IPS-20b (cell line): ENCODE results near the gene PPP2CA.
A peak's percentile ranks its signal among the peaks of the same experiment; 100 is the strongest.
"Not testable (repeated sequence)": the region's sequence is repeated elsewhere in the genome, so short reads cannot be mapped to it uniquely, and the experiment has no call there.

Source experiments
- H3K27ac ChIP-seq: one replicate; pipeline ENCODE4 v1.5.1; 2013; ENCODE audit warnings: low read length
- H3K27me3 ChIP-seq: 2 replicates; pipeline ENCODE4 v1.6.1; 2013; ENCODE audit warnings: mild to moderate bottlenecking, low read length, inconsistent platforms; ENCODE audit not compliant: insufficient read depth
- H3K36me3 ChIP-seq: 2 replicates; pipeline ENCODE4 v1.6.1; 2013; ENCODE audit warnings: low read depth, mild to moderate bottlenecking, inconsistent platforms, low read length, moderate library complexity; ENCODE audit not compliant: insufficient read depth
- H3K4me1 ChIP-seq: 2 replicates; pipeline ENCODE4 v1.6.1; 2013; ENCODE audit warnings: mild to moderate bottlenecking, control low read depth, inconsistent platforms, low read length, moderate library complexity; ENCODE audit not compliant: insufficient read depth
- H3K4me3 ChIP-seq: 2 replicates; pipeline ENCODE4 v1.5.1; 2013; ENCODE audit warnings: mild to moderate bottlenecking, low read length, inconsistent platforms
- H3K9ac ChIP-seq: 2 replicates; pipeline ENCODE4 v1.6.1; 2013; ENCODE audit warnings: low read depth, mild to moderate bottlenecking, inconsistent platforms, low read length, moderate library complexity
- H3K9me3 ChIP-seq: 2 replicates; pipeline ENCODE4 v1.6.1; 2013; ENCODE audit warnings: mild to moderate bottlenecking, low read depth, low read length, inconsistent platforms; ENCODE audit not compliant: insufficient read depth

Gene PPP2CA

GRCh38 chr5:134225780-134226440, at the start of gene PPP2CA:
PPP2CA (minus strand) TSS chr5:134226073; CDS start chr5:134225861, 212 bp downstream.
- Histone ChIP-seq H3K4me3 (peak within 1 kb of the TSS; percentile 91), H3K4me1 (peaks cover 18% of the 10 kb centered on the region; the same call in 1 of the 2 replicates), H3K27ac (peak within 1 kb of the TSS; percentile 96), H3K27me3 (no peaks in the 10 kb centered on the region), H3K9me3 (no peaks in the 10 kb centered on the region), H3K36me3 (peaks cover 15% of the 10 kb centered on the region), H3K9ac (peak within 1 kb of the TSS; percentile 99)

- H3K4me1 ChIP-seq = 0 out of 2 replicates have a peak, but pooled peaks cover 5% of the 10 kb centered on the region
- no peaks in the 10 kb centered on the region for H3K9me3 ChIP-seq
- H3K4me3 ChIP-seq = no peak overlapping the region
- no peaks in the 10 kb centered on the region for H3K36me3 ChIP-seq
- no peak overlapping the region for H3K27ac ChIP-seq
- H3K9ac ChIP-seq = no peak overlapping the region
- H3K27me3 ChIP-seq = no peaks in the 10 kb centered on the region
Observed at GRCh38 chr5:134273642-134274395, 47.9 kb upstream of the PPP2CA start.

- Histone ChIP-seq H3K9ac (no peak overlapping the region), H3K4me3 (no peak overlapping the region), H3K27me3 (no peaks in the 10 kb centered on the region), H3K9me3 (no peaks in the 10 kb centered on the region), H3K36me3 (no peaks in the 10 kb centered on the region), H3K27ac (no peak overlapping the region), H3K4me1 (0 out of 2 replicates have a peak, but pooled peaks cover 5% of the 10 kb centered on the region)
Observed at GRCh38 chr5:134271059-134271458, 45.2 kb upstream of the PPP2CA start.

GRCh38 chr5:134268919-134269318, 43.0 kb upstream of the PPP2CA start:
- H3K27me3 ChIP-seq = no peaks in the 10 kb centered on the region
- no peak overlapping the region for H3K27ac ChIP-seq
- H3K36me3 ChIP-seq = no peaks in the 10 kb centered on the region
- no peak overlapping the region for H3K4me3 ChIP-seq
- no peak overlapping the region for H3K9ac ChIP-seq
- H3K4me1 ChIP-seq = 0 out of 2 replicates have a peak, but pooled peaks cover under 1% of the 10 kb centered on the region
- peaks cover 14% of the 10 kb centered on the region for H3K9me3 ChIP-seq

GRCh38 chr5:134268019-134268601, 42.2 kb upstream of the PPP2CA start:
- Histone ChIP-seq H3K27me3 (no peaks in the 10 kb centered on the region), H3K4me1 (no peaks in the 10 kb centered on the region), H3K27ac (no peak overlapping the region), H3K36me3 (no peaks in the 10 kb centered on the region), H3K9me3 (peaks cover 21% of the 10 kb centered on the region), H3K9ac (no peak overlapping the region), H3K4me3 (no peak overlapping the region)

GRCh38 chr5:134267366-134268018, 41.6 kb upstream of the PPP2CA start:
- Histone ChIP-seq H3K36me3 (no peaks in the 10 kb centered on the region), H3K9ac (no peak overlapping the region), H3K4me3 (no peak overlapping the region), H3K27me3 (no peaks in the 10 kb centered on the region), H3K27ac (no peak overlapping the region), H3K4me1 (no peaks in the 10 kb centered on the region), H3K9me3 (peaks cover 23% of the 10 kb centered on the region)

- no peak overlapping the region for H3K4me3 ChIP-seq
- no peak overlapping the region for H3K9ac ChIP-seq
- H3K27me3 ChIP-seq = no peaks in the 10 kb centered on the region
- no peaks in the 10 kb centered on the region for H3K4me1 ChIP-seq
- no peak overlapping the region for H3K27ac ChIP-seq
- peaks cover 29% of the 10 kb centered on the region for H3K9me3 ChIP-seq
- H3K36me3 ChIP-seq = no peaks in the 10 kb centered on the region
Observed at GRCh38 chr5:134263801-134264200, 37.9 kb upstream of the PPP2CA start.

- not testable (repeated sequence) for H3K36me3 ChIP-seq, H3K9ac ChIP-seq, H3K27ac ChIP-seq, H3K4me3 ChIP-seq, H3K4me1 ChIP-seq, H3K27me3 ChIP-seq
- H3K9me3 ChIP-seq = peaks cover 29% of the 10 kb centered on the region
Observed at GRCh38 chr5:134262629-134263028, 36.8 kb upstream of the PPP2CA start.

- Histone ChIP-seq H3K36me3 (no peaks in the 10 kb centered on the region), H3K4me1 (no peaks in the 10 kb centered on the region), H3K4me3 (no peak overlapping the region), H3K27ac (no peak overlapping the region), H3K9me3 (peaks cover 16% of the 10 kb centered on the region), H3K27me3 (no peaks in the 10 kb centered on the region), H3K9ac (no peak overlapping the region)
Observed at GRCh38 chr5:134258896-134259295, 33.0 kb upstream of the PPP2CA start.

DNA sequence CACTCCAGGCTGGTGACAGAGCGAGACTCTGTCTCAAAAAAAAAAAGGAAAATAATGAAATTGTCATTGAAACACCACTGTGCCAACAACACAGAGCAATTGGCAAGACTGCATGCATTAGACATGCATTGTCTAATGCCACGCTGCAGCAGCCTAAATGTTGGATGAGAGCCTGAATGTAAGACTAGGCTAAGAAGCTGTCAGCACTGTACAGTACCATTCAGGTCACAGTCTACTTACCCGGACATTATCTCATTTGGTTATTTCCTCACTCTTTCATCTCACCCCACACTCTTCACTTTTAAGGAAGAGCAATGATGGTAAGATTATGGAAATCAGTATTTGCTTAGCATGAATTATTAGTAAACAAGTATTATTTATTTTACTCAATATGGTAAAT, 31.3 kb upstream of the PPP2CA start:
- no peak overlapping the region for H3K9ac ChIP-seq
- H3K27me3 ChIP-seq = no peaks in the 10 kb centered on the region
- no peaks in the 10 kb centered on the region for H3K36me3 ChIP-seq
- peaks cover 6% of the 10 kb centered on the region; the same call in 1 of the 2 replicates for H3K9me3 ChIP-seq
- H3K27ac ChIP-seq = no peak overlapping the region
- no peaks in the 10 kb centered on the region for H3K4me1 ChIP-seq
- H3K4me3 ChIP-seq = no peak overlapping the region

DNA sequence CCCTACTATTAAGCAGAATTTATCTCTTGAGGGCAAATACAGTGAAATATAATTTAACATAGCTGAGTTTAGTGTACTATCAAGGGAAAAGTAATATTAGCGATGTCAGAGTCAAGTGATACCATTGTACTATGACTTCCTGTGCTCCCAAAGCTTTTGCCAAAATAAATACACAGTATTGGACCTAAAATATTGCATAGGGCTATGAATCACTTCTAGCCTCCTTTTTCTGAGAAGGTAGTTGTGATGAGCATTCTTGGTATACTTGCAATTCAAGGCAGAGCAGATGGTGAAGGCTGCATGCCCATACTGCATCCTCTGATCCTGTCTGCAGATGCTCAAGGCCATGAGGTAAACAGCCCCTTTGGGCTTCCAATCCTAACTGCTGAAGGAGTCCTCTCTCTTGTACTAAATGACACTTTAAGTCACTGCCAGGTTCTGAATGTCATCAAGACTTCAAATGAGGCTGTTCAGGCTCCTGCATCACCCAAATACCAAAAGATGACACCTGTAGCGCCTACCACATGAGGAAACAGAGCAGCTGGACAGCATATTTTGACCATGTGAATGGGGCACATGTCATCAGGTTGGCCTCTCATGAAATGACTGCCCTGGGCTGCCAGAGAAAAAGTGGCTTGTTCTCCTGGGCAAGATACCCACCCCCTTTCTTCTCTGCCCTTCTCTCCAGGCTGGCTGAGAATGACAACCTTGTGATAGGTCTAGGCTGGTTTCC, 29.7 kb upstream of the PPP2CA start:
- Histone ChIP-seq H3K4me3 (no peak overlapping the region), H3K27ac (no peak overlapping the region), H3K36me3 (no peaks in the 10 kb centered on the region), H3K27me3 (no peaks in the 10 kb centered on the region), H3K4me1 (no peaks in the 10 kb centered on the region), H3K9me3 (no peaks in the 10 kb centered on the region), H3K9ac (no peak overlapping the region)
